Heart left ventricle (tissue), 13 donors: ENCODE measurements around the gene DHPS.

Source experiments
- CTCF ChIP-seq, 12 donors: fragments of 200-600 bp; sonication (generic) in 4 of 12; IDR thresholded peaks; one replicate each; pipeline versions ENCODE4 v1.5.0 to v1.8.0; 2018 to 2022; ENCODE audit warnings: antibody characterized with exemption in 12 of 12, mild to moderate bottlenecking in 5 of 12
- POLR2A ChIP-seq, 2 donors: fragments of 450-650 bp; IDR thresholded peaks; one replicate each; pipeline ENCODE4 v1.6.1; 2017; ENCODE audit warnings: antibody characterized with exemption in 2 of 2, mild to moderate bottlenecking in 2 of 2, moderate library complexity in 2 of 2
- donor health status: ischemic (EF 13 %, LVEDD 7.1; RV severe dilation, severe dysfunction).
- donor health status: DM: no; HTN: yes; CAD: no.
- donor health status: DM: no; HTN: no; CAD: no.
- donor health status: ischemic (EF 25% LVEDD 6.9; RV normal size, moderate dysfunction).
- donor health status: ischemic (EF 25% LVEDD 5.7; RV mildly dilated, moderate dysfunction).
- donor health status: ischemic (EF 35%, LVEDD 5.7; RV mildly dilated, moderate dysfunction).
- donor health status: nonischemic (EF 11% LVEDD 7.7; RV severe dilation, severe dysfunction).
- donor health status: DM: yes; HTN: yes; CAD: no.
- donor health status: PGD.
- donor health status: ischemic (EF 29% LVEDD 5.4; RV normal size, mild dysfunction).
- donor health status: nonischemic (EF 23%, LVEDD 6.1; RV moderate dilation, normal function).

GRCh38 chr19:12689581-12690216, 8.0 kb upstream of the DHPS start:
- TF ChIP-seq CTCF (IDR thresholded peaks at IDR 0.05) (no peak), POLR2A (IDR thresholded peaks at IDR 0.05) (no peak)
